HG03460 (cell line): ENCODE results near the gene ZGLP1.
A peak's percentile ranks its signal among the peaks of the same experiment; 100 is the strongest.

ENCODE experiments used
- ATAC-seq: cut with Tn5 transposase; IDR thresholded peaks from one replicate; pipeline ENCODE4 v1.9.1; 2021; ENCODE audit not compliant: unreplicated experiment

Gene ZGLP1

GRCh38 chr19:10279737-10280442 is 29.7 kb downstream of the ZGLP1 start:
- ATAC-seq: no peak

- ATAC-seq: no peak
Observed at GRCh38 chr19:10278935-10279334, 30.7 kb downstream of the ZGLP1 start.

- ATAC-seq: no peak
Observed at GRCh38 chr19:10277795-10278589, 31.6 kb downstream of the ZGLP1 start.

- ATAC-seq: no peak
Observed at GRCh38 chr19:10274589-10274988, 35.0 kb downstream of the ZGLP1 start.

GRCh38 chr19:10271543-10272086 is 38.0 kb downstream of the ZGLP1 start:
- peak; percentile 13 for ATAC-seq

- peak; percentile 43 for ATAC-seq
Observed at GRCh38 chr19:10270616-10271394, 38.8 kb downstream of the ZGLP1 start, which contains the start of gene ICAM1. Gene ICAM1 (plus strand): TSS chr19:10271120. CDS start chr19:10271160, 40 bp downstream.

GRCh38 chr19:10270180-10270615 is 39.4 kb downstream of the ZGLP1 start:
- ATAC-seq: peak; percentile 38

GRCh38 chr19:10269333-10270179 is 40.1 kb downstream of the ZGLP1 start:
- ATAC-seq: peak; percentile 22

GRCh38 chr19:10268071-10268470 is 41.5 kb downstream of the ZGLP1 start:
- ATAC-seq: no peak

- no peak for ATAC-seq
Observed at GRCh38 chr19:10266706-10267105, 42.9 kb downstream of the ZGLP1 start.

GRCh38 chr19:10262771-10263170 is 46.8 kb downstream of the ZGLP1 start:
- ATAC-seq: no peak

GRCh38 chr19:10260141-10260584 is 49.5 kb downstream of the ZGLP1 start:
- ATAC-seq: no peak

- no peak for ATAC-seq
Observed at GRCh38 chr19:10259162-10259905, 50.3 kb downstream of the ZGLP1 start.

GRCh38 chr19:10258080-10258710 is 51.4 kb downstream of the ZGLP1 start:
- no peak for ATAC-seq

- ATAC-seq: no peak
Observed at GRCh38 chr19:10256970-10257615, 52.5 kb downstream of the ZGLP1 start.

- ATAC-seq: no peak
Observed at GRCh38 chr19:10256551-10256950, 53.1 kb downstream of the ZGLP1 start.

GRCh38 chr19:10255358-10255757 is 54.3 kb downstream of the ZGLP1 start:
- no peak for ATAC-seq
